Activated naive CD4-positive, alpha-beta T cell treated with anti-CD3 and anti-CD28 coated beads, Interleukin-2, amount 50 U/mL, for 24 hours (primary cell): ENCODE measurements around the gene HMCN2.

Experiments
- H3K27ac Mint-ChIP-seq: one replicate; pipeline ENCODE4 v1.8.0; 2021; ENCODE audit warnings: mild to moderate bottlenecking, mixed read lengths
- H3K27me3 Mint-ChIP-seq: one replicate; pipeline ENCODE4 v1.8.0; 2021; ENCODE audit warnings: mixed read lengths
- H3K36me3 Mint-ChIP-seq: one replicate; pipeline ENCODE4 v1.8.0; 2021; ENCODE audit warnings: mixed read lengths
- H3K4me1 Mint-ChIP-seq: one replicate; pipeline ENCODE4 v1.8.0; 2021; ENCODE audit warnings: mixed read lengths
- H3K4me3 Mint-ChIP-seq: one replicate; pipeline ENCODE4 v1.8.0; 2021; ENCODE audit warnings: mild to moderate bottlenecking, mixed read lengths
- H3K9me3 Mint-ChIP-seq: one replicate; pipeline ENCODE4 v1.8.0; 2021; ENCODE audit warnings: mixed read lengths

Gene HMCN2

GRCh38 chr9:130451509-130452388 lies 186.2 kb downstream of the HMCN2 start:
- Mint-ChIP-seq H3K4me1 (no peaks in the 10 kb centered on the region), H3K4me3 (no peak overlapping the region), H3K27me3 (no peaks in the 10 kb centered on the region), H3K27ac (no peak overlapping the region), H3K36me3 (no peaks in the 10 kb centered on the region), H3K9me3 (no peaks in the 10 kb centered on the region)

GRCh38 chr9:130452835-130453234 lies 187.3 kb downstream of the HMCN2 start:
- Mint-ChIP-seq H3K4me3 (no peak overlapping the region), H3K27ac (no peak overlapping the region), H3K27me3 (no peaks in the 10 kb centered on the region), H3K9me3 (no peaks in the 10 kb centered on the region), H3K4me1 (no peaks in the 10 kb centered on the region), H3K36me3 (no peaks in the 10 kb centered on the region)

- no peaks in the 10 kb centered on the region for H3K27me3 Mint-ChIP-seq
- no peaks in the 10 kb centered on the region for H3K36me3 Mint-ChIP-seq
- H3K4me3 Mint-ChIP-seq, result no peak overlapping the region
- no peaks in the 10 kb centered on the region for H3K9me3 Mint-ChIP-seq
- no peaks in the 10 kb centered on the region for H3K4me1 Mint-ChIP-seq
- no peak overlapping the region for H3K27ac Mint-ChIP-seq
Observed at GRCh38 chr9:130453487-130453886, 187.9 kb downstream of the HMCN2 start.

- Mint-ChIP-seq H3K27ac (no peak overlapping the region), H3K4me1 (no peaks in the 10 kb centered on the region), H3K9me3 (no peaks in the 10 kb centered on the region), H3K36me3 (no peaks in the 10 kb centered on the region), H3K4me3 (no peak overlapping the region), H3K27me3 (no peaks in the 10 kb centered on the region)
Observed at GRCh38 chr9:130454096-130454811, 188.7 kb downstream of the HMCN2 start.

- no peak overlapping the region for H3K27ac Mint-ChIP-seq
- no peak overlapping the region for H3K4me3 Mint-ChIP-seq
- H3K4me1 Mint-ChIP-seq, result no peaks in the 10 kb centered on the region
- H3K27me3 Mint-ChIP-seq, result no peaks in the 10 kb centered on the region
- no peaks in the 10 kb centered on the region for H3K36me3 Mint-ChIP-seq
- H3K9me3 Mint-ChIP-seq, result no peaks in the 10 kb centered on the region
Observed at GRCh38 chr9:130454812-130455325, 189.3 kb downstream of the HMCN2 start.

GRCh38 chr9:130458027-130458803 lies 192.7 kb downstream of the HMCN2 start:
- H3K9me3 Mint-ChIP-seq, result no peaks in the 10 kb centered on the region
- peaks cover 11% of the 10 kb centered on the region for H3K27me3 Mint-ChIP-seq
- no peak overlapping the region for H3K4me3 Mint-ChIP-seq
- H3K27ac Mint-ChIP-seq, result no peak overlapping the region
- H3K36me3 Mint-ChIP-seq, result no peaks in the 10 kb centered on the region
- no peaks in the 10 kb centered on the region for H3K4me1 Mint-ChIP-seq

- Mint-ChIP-seq H3K4me1 (no peaks in the 10 kb centered on the region), H3K27me3 (peaks cover 11% of the 10 kb centered on the region), H3K4me3 (no peak overlapping the region), H3K36me3 (no peaks in the 10 kb centered on the region), H3K27ac (no peak overlapping the region), H3K9me3 (no peaks in the 10 kb centered on the region)
Observed at GRCh38 chr9:130458804-130459067, 193.2 kb downstream of the HMCN2 start.

GRCh38 chr9:130459151-130459550 lies 193.6 kb downstream of the HMCN2 start:
- H3K4me3 Mint-ChIP-seq, result no peak overlapping the region
- no peaks in the 10 kb centered on the region for H3K9me3 Mint-ChIP-seq
- peaks cover 11% of the 10 kb centered on the region for H3K27me3 Mint-ChIP-seq
- H3K36me3 Mint-ChIP-seq, result no peaks in the 10 kb centered on the region
- H3K4me1 Mint-ChIP-seq, result no peaks in the 10 kb centered on the region
- H3K27ac Mint-ChIP-seq, result no peak overlapping the region

GRCh38 chr9:130459941-130460669 lies 194.5 kb downstream of the HMCN2 start:
- no peaks in the 10 kb centered on the region for H3K9me3 Mint-ChIP-seq
- H3K4me3 Mint-ChIP-seq, result no peak overlapping the region
- no peaks in the 10 kb centered on the region for H3K36me3 Mint-ChIP-seq
- peaks cover 11% of the 10 kb centered on the region for H3K27me3 Mint-ChIP-seq
- no peaks in the 10 kb centered on the region for H3K4me1 Mint-ChIP-seq
- H3K27ac Mint-ChIP-seq, result no peak overlapping the region

- no peak overlapping the region for H3K4me3 Mint-ChIP-seq
- peaks cover 11% of the 10 kb centered on the region for H3K27me3 Mint-ChIP-seq
- no peaks in the 10 kb centered on the region for H3K36me3 Mint-ChIP-seq
- no peak overlapping the region for H3K27ac Mint-ChIP-seq
- no peaks in the 10 kb centered on the region for H3K9me3 Mint-ChIP-seq
- H3K4me1 Mint-ChIP-seq, result no peaks in the 10 kb centered on the region
Observed at GRCh38 chr9:130461218-130461630, 195.7 kb downstream of the HMCN2 start.

- Mint-ChIP-seq H3K27ac (no peak overlapping the region), H3K4me1 (no peaks in the 10 kb centered on the region), H3K36me3 (no peaks in the 10 kb centered on the region), H3K4me3 (no peak overlapping the region), H3K27me3 (peaks cover 11% of the 10 kb centered on the region), H3K9me3 (no peaks in the 10 kb centered on the region)
Observed at GRCh38 chr9:130461731-130462130, 196.2 kb downstream of the HMCN2 start.

GRCh38 chr9:130462685-130463540 lies 197.4 kb downstream of the HMCN2 start:
- Mint-ChIP-seq H3K9me3 (no peaks in the 10 kb centered on the region), H3K27ac (no peak overlapping the region), H3K4me3 (no peak overlapping the region), H3K36me3 (no peaks in the 10 kb centered on the region), H3K27me3 (peaks cover 14% of the 10 kb centered on the region), H3K4me1 (no peaks in the 10 kb centered on the region)

GRCh38 chr9:130463763-130464745 lies 198.5 kb downstream of the HMCN2 start:
- H3K4me1 Mint-ChIP-seq, result no peaks in the 10 kb centered on the region
- H3K27me3 Mint-ChIP-seq, result peaks cover 16% of the 10 kb centered on the region
- no peak overlapping the region for H3K27ac Mint-ChIP-seq
- no peaks in the 10 kb centered on the region for H3K9me3 Mint-ChIP-seq
- no peaks in the 10 kb centered on the region for H3K36me3 Mint-ChIP-seq
- no peak overlapping the region for H3K4me3 Mint-ChIP-seq
